H9 (cell line): ENCODE data around the gene CLPSL2. TPM values are rescaled to one million over a fixed set of nuclear protein-coding genes. Genes with fewer than 3 reads are reported as not detected.

ENCODE experiments used
- DNase-seq: peaks from one replicate; pipeline ENCODE4 v3.0.0-alpha.2; 2017
- H2AFZ ChIP-seq: one replicate; pipeline ENCODE4 v1.6.1; 2013; ENCODE audit warnings: mild to moderate bottlenecking, low read length, control low read depth, moderate library complexity
- H2AK5ac ChIP-seq: 2 replicates; pipeline ENCODE4 v1.6.1; 2013; ENCODE audit warnings: low read length, control low read depth, mixed read lengths; ENCODE audit not compliant: insufficient read length
- H2BK120ac ChIP-seq: one replicate; pipeline ENCODE4 v1.6.1; 2013; ENCODE audit warnings: low read depth, mild to moderate bottlenecking, low read length, control low read depth, inconsistent platforms; ENCODE audit not compliant: poor library complexity, severe bottlenecking
- H2BK12ac ChIP-seq: 2 replicates; pipeline ENCODE4 v1.6.1; 2013; ENCODE audit warnings: low read length, control low read depth, mixed read lengths, low read depth; ENCODE audit not compliant: insufficient read length
- H2BK15ac ChIP-seq: 2 replicates; pipeline ENCODE4 v1.6.1; 2013; ENCODE audit warnings: low read depth, low read length, control low read depth
- H2BK20ac ChIP-seq: one replicate; pipeline ENCODE4 v1.6.1; 2013; ENCODE audit warnings: low read depth, mild to moderate bottlenecking, low read length, control low read depth, inconsistent platforms; ENCODE audit not compliant: poor library complexity, severe bottlenecking
- H2BK5ac ChIP-seq: 2 replicates; pipeline ENCODE4 v1.6.1; 2013; ENCODE audit warnings: low read length, control low read depth, mixed read lengths; ENCODE audit not compliant: insufficient read length
- H3K14ac ChIP-seq: 2 replicates; pipeline ENCODE4 v1.6.1; 2013; ENCODE audit warnings: low read length, control low read depth; ENCODE audit not compliant: insufficient read depth
- H3K18ac ChIP-seq: 2 replicates; pipeline ENCODE4 v1.6.1; 2013; ENCODE audit warnings: low read depth, mild to moderate bottlenecking, mixed read lengths, low read length, control low read depth; ENCODE audit not compliant: insufficient read length
- H3K23ac ChIP-seq: 2 replicates; pipeline ENCODE4 v1.6.1; 2013; ENCODE audit warnings: low read length, control low read depth, mixed read lengths, low read depth; ENCODE audit not compliant: insufficient read length
- H3K23me2 ChIP-seq: 2 replicates; pipeline ENCODE4 v1.6.1; 2013; ENCODE audit warnings: low read depth, mild to moderate bottlenecking, mixed read lengths, low read length, control low read depth; ENCODE audit not compliant: insufficient read length, poor library complexity, severe bottlenecking
- H3K27ac ChIP-seq: 2 replicates; pipeline ENCODE4 v1.5.1; 2013; ENCODE audit warnings: low read length, control low read depth, mixed read lengths, low read depth; ENCODE audit not compliant: insufficient read length
- H3K27me3 ChIP-seq: 2 replicates; pipeline ENCODE4 v1.6.1; 2013; ENCODE audit warnings: low read length, control low read depth, inconsistent platforms; ENCODE audit not compliant: insufficient read depth
- H3K4ac ChIP-seq: 2 replicates; pipeline ENCODE4 v1.6.1; 2013; ENCODE audit warnings: low read depth, mild to moderate bottlenecking, control low read depth, inconsistent platforms, low read length, moderate library complexity
- H3K4me1 ChIP-seq: 2 replicates; pipeline ENCODE4 v1.6.1; 2013; ENCODE audit warnings: low read length, control low read depth, inconsistent platforms; ENCODE audit not compliant: insufficient read depth
- H3K4me2 ChIP-seq: 2 replicates; pipeline ENCODE4 v1.6.1; 2013; ENCODE audit warnings: low read length, control low read depth, mixed read lengths; ENCODE audit not compliant: insufficient read length, insufficient read depth
- H3K56ac ChIP-seq: 2 replicates; pipeline ENCODE4 v1.6.1; 2013; ENCODE audit warnings: low read depth, mild to moderate bottlenecking, mixed read lengths, low read length, control low read depth; ENCODE audit not compliant: insufficient read length
- H3K79me1 ChIP-seq: 2 replicates; pipeline ENCODE4 v1.6.1; 2013; ENCODE audit warnings: low read depth, mild to moderate bottlenecking, moderate library complexity, low read length, control low read depth, inconsistent platforms; ENCODE audit not compliant: insufficient read depth, poor library complexity, severe bottlenecking
- H3K79me2 ChIP-seq: 2 replicates; pipeline ENCODE4 v1.6.1; 2013; ENCODE audit warnings: low read length, control low read depth, inconsistent platforms; ENCODE audit not compliant: insufficient read depth
- H3K9ac ChIP-seq: 2 replicates; pipeline ENCODE4 v1.6.1; 2013; ENCODE audit warnings: low read length, control low read depth, mixed read lengths; ENCODE audit not compliant: insufficient read length; ENCODE audit errors: extremely low read depth
- H3K9me3 ChIP-seq: one replicate; pipeline ENCODE4 v1.6.1; 2013; ENCODE audit warnings: low read depth, low read length, inconsistent platforms; ENCODE audit not compliant: control insufficient read depth
- H3T11ph ChIP-seq: one replicate; pipeline ENCODE4 v1.6.1; 2013; ENCODE audit warnings: mild to moderate bottlenecking, low read length, control low read depth, inconsistent platforms
- H4K20me1 ChIP-seq: one replicate; pipeline ENCODE4 v1.6.1; 2013; ENCODE audit not compliant: control insufficient read depth, insufficient read length, insufficient read depth
- H4K5ac ChIP-seq: 2 replicates; pipeline ENCODE4 v1.6.1; 2013; ENCODE audit warnings: low read depth, mild to moderate bottlenecking, mixed read lengths, low read length, control low read depth; ENCODE audit not compliant: insufficient read length
- H4K8ac ChIP-seq: replicated peaks from 2 replicates; pipeline ENCODE4 v1.6.1; 2013; ENCODE audit warnings: low read length, control low read depth, mixed read lengths, low read depth; ENCODE audit not compliant: insufficient read length
- H4K91ac ChIP-seq: 2 replicates; pipeline ENCODE4 v1.6.1; 2013; ENCODE audit warnings: low read depth, mild to moderate bottlenecking, moderate library complexity, mixed read lengths, low read length, control low read depth; ENCODE audit not compliant: insufficient read length
- H3K27ac Mint-ChIP-seq, 3 experiments: 2 replicates in 2 of 3; 3 replicates in 1 of 3; pipeline ENCODE4 v1.8.0; 2020 to 2021; ENCODE audit warnings: mixed read lengths in 3 of 3, mild to moderate bottlenecking in 1 of 3, moderate library complexity in 1 of 3
- H3K27me3 Mint-ChIP-seq: 2 replicates; pipeline ENCODE4 v1.8.0; 2021; ENCODE audit warnings: low read depth, mild to moderate bottlenecking, moderate library complexity, mixed read lengths
- H3K36me3 Mint-ChIP-seq, 3 experiments: 2 replicates in 2 of 3; 3 replicates in 1 of 3; pipeline ENCODE4 v1.8.0; 2020 to 2021; ENCODE audit warnings: low read depth in 3 of 3, mixed read lengths in 3 of 3; ENCODE audit not compliant: insufficient read depth in 1 of 3
- H3K4me1 Mint-ChIP-seq, 2 experiments: 2 replicates each; pipeline ENCODE4 v1.8.0; 2020; ENCODE audit warnings: mixed read lengths in 2 of 2
- H3K4me3 Mint-ChIP-seq, 2 experiments: 2 replicates in 1 of 2; 3 replicates in 1 of 2; pipeline ENCODE4 v1.8.0; 2020 to 2021; ENCODE audit warnings: mild to moderate bottlenecking in 2 of 2, mixed read lengths in 2 of 2, moderate library complexity in 1 of 2
- H3K9me3 Mint-ChIP-seq, 2 experiments: 2 replicates in 1 of 2; 3 replicates in 1 of 2; pipeline ENCODE4 v1.8.0; 2020; ENCODE audit warnings: mild to moderate bottlenecking in 2 of 2, mixed read lengths in 2 of 2, moderate library complexity in 1 of 2
- CTCF ChIP-seq: fragments of 200-600 bp; sonication (generic); conservative IDR thresholded peaks from 3 replicates; pipeline ENCODE4 v1.8.0; 2021; ENCODE audit warnings: antibody characterized with exemption, mild to moderate bottlenecking
- WGBS: extraction: QIAGEN DNeasy Blood & Tissue Kit; methylation state at CpG from one replicate; pipeline ENCODE4 v1.1.7; 2013; ENCODE audit warnings: missing lambda C conversion rate, low lambda C conversion rate, mixed read lengths; ENCODE audit not compliant: insufficient read length; ENCODE audit errors: extremely low coverage; 5-methylcytosine and 5-hydroxymethylcytosine counted together
- total RNA-seq: library from RNA; stranded (reverse); gene quantifications from 2 replicates; pipeline ENCODE4 v1.2.1, GENCODE V29; 2021

Gene CLPSL2
- total RNA-seq, 1 experiment from 2014 or later, result 4.4 TPM

DNA sequence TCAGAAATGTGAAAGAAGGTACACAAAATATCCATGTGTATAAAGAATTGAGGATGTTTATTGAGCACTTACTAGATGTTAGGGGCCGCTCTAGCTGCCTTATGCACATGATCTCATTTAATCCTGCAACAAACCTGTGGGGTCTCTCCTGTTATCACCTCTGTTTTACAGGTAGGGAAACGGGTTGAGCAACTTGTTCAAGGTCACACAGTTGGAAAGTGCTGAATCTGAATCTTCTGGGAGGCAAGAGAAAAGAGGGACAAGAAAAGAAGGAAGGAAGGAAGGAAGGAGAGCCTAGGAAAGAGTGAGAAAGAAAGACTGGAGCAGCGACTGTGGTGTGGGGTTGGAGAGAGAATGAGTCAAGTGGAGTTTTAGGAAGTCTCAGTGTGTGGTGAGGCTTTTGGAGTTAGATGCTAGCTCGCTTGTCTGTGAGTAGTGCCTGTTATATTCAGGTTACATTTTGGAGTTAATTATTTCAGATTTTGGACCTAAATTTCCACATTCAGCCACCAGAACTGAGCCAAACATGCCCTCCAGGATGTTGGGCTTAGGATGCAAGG is 12.1 kb downstream of the CLPSL2 start:
- no peaks in the 10 kb centered on the region for H3K27me3 ChIP-seq
- no peak overlapping the region for H2AK5ac ChIP-seq
- no peaks in the 10 kb centered on the region for H3K9me3 Mint-ChIP-seq
- H3K4me3 Mint-ChIP-seq, result no peak overlapping the region
- H3K23me2 ChIP-seq, result no peaks in the 10 kb centered on the region
- no peak overlapping the region for H2BK120ac ChIP-seq
- H3T11ph ChIP-seq, result no peak overlapping the region
- H3K23ac ChIP-seq, result no peak overlapping the region
- H3K18ac ChIP-seq, result no peak overlapping the region
- no peaks in the 10 kb centered on the region for H3K79me2 ChIP-seq
- H2BK5ac ChIP-seq, result no peak overlapping the region
- no peaks in the 10 kb centered on the region for H3K4me1 ChIP-seq
- peaks cover 8% of the 10 kb centered on the region for H3K27me3 Mint-ChIP-seq
- H3K14ac ChIP-seq, result no peak overlapping the region
- WGBS, result no CpG with 5 or more reads among the region's 4 CpGs
- no peak overlapping the region for H2BK20ac ChIP-seq
- TF ChIP-seq CTCF, result no peak
- H3K36me3 Mint-ChIP-seq, result no peaks in the 10 kb centered on the region
- H2BK12ac ChIP-seq, result no peak overlapping the region
- no peak overlapping the region for H3K4me2 ChIP-seq
- DNase-seq, result no peak
- no peak overlapping the region for H3K56ac ChIP-seq
- no peaks in the 10 kb centered on the region for H3K79me1 ChIP-seq
- H3K27ac ChIP-seq, result no peak overlapping the region
- no peak overlapping the region for H3K9ac ChIP-seq
- H4K8ac ChIP-seq, result no peak overlapping the region
- no peak overlapping the region for H3K4ac ChIP-seq
- H4K20me1 ChIP-seq, result no peaks in the 10 kb centered on the region
- H4K5ac ChIP-seq, result no peak overlapping the region
- H4K91ac ChIP-seq, result no peak overlapping the region
- H2BK15ac ChIP-seq, result no peak overlapping the region
- no peaks in the 10 kb centered on the region for H3K9me3 ChIP-seq
- peaks cover 13% of the 10 kb centered on the region in 2 experiments for H3K4me1 Mint-ChIP-seq
- H3K27ac Mint-ChIP-seq, result no peak overlapping the region
- no peak overlapping the region for H2AFZ ChIP-seq
